HG03196 (cell line): ENCODE results near the gene DCAF5.
"Not testable (repeated sequence)": the region's sequence is repeated elsewhere in the genome, so short reads cannot be mapped to it uniquely, and the experiment has no call there.

Experiments
- ATAC-seq: cut with Tn5 transposase; IDR thresholded peaks from one replicate; pipeline ENCODE4 v1.9.1; 2021; ENCODE audit not compliant: unreplicated experiment

Gene DCAF5

DNA sequence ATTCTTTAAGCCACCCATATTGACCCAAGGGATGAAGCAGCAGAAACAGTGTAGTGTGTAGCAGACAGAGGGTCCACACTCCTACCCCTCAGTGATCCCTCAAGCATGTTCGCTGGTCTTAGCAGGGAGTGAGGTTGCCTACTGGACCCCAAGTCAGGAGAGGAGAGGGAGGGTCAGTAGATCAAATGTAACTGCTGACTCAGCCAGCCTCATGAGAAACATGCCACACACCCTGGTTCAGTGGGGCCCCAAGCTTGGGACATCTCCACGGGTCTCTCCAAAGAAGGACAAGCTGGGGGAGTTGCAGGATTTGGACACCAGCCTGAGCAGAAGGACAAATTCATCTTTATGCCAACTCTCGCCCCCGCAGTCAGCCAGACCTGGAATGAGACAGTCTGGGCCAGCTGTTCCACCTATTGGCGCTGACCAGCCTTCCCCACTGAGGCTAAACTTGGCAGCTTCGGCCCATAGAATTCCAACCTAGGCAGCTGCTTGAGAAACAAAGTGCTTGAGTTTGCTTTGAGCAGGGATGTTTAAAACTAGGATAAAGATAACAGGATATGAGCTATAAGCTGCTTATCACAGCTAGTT, 107.9 kb downstream of the DCAF5 start:
- ATAC-seq, result no peak

DNA sequence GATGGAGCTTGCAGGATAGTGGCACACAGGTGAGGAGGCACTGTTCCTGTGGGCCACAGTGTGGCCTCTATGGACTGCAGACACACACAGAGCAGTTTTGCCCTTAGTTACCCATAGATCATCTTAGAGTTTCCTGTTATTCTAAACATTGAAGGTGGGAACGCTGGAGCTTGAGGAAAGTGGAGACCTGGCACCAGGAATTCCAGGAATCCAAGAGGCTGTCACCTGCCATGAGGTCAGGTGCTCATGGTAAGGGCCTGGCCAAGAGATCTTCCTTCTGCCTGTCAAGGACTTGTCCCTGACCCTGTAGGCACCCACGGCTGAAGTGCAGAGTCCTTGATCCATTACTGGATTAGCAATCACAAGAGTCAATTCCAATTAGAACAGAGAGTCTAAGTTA, 108.6 kb downstream of the DCAF5 start:
- no peak for ATAC-seq

DNA sequence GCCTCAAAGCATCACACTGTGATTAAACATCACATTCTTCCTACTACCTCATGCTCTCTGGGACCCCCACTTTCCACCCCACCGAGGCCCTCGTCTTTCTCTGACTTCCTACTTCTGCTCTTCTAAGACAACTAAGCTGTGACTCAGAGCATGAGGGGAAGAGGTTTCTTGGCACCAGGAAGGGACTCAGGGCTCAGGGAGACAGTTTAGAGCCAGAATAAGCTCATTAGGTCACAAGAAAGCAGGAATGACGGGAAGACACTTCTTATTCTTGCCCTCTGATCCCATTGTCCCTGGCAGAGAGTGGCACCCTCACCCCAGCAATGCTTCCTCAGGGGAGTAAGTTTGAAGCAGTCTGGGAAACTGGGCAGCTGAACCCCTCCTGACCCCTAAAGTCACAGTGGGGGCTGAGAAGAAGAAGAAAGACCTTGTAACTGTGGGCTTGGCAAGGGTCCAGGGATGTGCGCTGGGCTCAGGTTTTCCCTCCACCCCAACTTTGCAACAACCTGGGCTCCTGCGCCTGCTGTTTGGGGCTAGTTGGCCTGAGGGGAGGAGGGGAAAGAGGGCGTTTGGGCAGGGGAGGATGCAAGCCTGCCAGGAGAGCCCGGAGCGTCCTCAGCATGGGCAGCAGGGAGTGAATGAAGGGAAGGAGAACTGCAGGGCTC, 109.2 kb downstream of the DCAF5 start:
- ATAC-seq, result no peak

DNA sequence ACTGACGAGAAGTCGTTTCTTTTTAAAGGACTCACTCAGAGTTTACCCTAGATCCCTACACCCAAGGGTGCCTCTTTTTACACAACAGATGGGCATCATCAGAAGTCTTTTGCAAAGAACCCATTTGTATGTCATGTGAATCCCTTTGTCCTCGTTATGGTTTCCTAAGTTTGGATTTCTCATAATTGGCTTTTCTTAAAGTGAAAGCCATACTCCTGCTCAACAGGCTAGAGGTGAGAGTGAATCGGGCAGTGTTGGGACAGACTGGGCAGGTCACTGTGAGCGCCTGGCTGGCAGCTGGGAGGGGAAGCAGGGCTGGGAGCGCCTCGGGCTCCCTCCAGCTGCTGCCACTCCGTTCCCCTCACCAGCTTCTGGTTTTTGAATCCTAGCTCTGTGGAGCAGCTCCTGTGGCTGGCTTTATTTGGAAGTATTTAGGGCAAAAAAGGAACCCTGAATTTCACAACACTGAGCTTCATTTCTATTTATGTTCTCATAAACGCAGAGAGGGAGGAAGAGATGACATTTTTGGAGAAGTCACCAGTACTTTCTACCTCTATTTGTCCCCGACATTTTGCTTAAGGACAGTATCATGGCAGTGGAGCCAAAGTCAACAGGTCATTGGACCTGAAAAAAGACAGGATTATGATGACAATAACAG, 110.0 kb downstream of the DCAF5 start:
- no peak for ATAC-seq

DNA sequence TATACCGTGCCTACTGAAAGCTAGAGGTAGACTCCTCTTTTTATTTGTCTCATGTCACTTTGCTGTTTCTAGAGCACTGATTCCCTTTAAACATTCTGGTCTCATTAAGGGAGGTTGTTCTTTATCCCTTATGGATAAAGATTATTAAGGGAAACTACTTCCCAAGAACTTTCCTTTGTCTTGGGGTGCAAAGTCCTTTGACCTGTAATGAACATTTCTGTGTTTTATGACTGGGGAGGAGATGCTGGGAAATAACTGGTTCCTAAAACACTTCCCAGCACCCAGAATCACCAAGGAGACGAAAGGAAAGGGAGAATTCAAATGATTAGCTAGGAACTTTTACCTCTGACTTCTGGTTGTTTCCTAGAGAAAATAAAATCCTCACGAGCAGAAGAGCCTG, 110.6 kb downstream of the DCAF5 start:
- ATAC-seq, result no peak

DNA sequence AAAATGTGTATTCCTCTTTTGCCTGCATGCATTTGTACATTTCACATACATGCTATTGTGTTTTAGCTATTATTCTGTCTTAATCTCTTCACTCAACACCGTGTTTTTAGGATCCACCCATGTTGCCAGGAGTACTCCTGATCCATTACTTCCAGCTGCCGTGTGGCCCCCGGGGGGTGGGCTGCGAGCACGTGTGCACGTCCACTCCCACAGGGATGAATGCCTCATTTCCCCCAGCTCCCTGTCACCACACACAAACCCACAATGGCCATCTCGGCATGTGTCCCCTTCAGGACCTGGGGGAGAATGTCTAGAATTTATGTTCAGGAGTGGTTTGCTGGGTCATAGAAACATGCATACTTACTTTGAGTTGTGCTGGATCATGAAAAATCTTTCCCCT, 111.1 kb downstream of the DCAF5 start:
- no peak for ATAC-seq

DNA sequence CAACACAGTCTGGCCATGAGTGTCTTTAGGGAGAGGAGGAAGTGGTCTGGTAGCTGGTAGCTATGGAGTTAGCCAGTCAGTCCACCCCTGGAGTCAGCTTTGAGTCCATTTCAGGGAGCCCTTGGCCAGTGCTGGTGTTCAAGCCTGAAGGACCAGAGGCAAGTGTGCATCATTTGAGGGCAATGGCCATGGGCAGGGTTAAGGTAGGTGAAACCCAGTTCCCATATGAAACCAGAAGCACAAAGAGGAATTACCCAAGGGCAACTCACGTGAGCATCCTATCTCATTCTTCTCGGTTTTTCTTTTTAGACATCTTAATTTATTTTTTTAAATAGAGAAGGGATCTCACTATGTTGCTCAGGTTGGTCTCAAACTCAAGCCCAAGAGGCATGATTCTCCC, 112.6 kb downstream of the DCAF5 start:
- no peak for ATAC-seq

DNA sequence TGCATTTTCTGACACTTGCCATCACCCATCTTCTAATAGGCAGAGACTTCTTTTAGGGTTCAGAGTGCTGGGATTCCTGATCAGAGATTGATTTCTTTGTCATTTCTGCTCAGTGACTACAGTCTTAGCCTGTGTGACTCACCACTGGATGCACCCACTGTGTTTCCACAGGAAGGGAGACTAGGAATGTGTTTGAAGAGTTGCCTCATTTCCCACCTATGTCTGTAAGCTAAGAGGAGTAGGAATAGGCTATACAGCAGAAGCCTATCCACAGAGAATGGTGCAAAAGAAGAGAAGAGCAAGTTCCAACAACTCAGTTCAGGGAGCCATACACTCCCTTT, 113.7 kb downstream of the DCAF5 start:
- no peak for ATAC-seq

DNA sequence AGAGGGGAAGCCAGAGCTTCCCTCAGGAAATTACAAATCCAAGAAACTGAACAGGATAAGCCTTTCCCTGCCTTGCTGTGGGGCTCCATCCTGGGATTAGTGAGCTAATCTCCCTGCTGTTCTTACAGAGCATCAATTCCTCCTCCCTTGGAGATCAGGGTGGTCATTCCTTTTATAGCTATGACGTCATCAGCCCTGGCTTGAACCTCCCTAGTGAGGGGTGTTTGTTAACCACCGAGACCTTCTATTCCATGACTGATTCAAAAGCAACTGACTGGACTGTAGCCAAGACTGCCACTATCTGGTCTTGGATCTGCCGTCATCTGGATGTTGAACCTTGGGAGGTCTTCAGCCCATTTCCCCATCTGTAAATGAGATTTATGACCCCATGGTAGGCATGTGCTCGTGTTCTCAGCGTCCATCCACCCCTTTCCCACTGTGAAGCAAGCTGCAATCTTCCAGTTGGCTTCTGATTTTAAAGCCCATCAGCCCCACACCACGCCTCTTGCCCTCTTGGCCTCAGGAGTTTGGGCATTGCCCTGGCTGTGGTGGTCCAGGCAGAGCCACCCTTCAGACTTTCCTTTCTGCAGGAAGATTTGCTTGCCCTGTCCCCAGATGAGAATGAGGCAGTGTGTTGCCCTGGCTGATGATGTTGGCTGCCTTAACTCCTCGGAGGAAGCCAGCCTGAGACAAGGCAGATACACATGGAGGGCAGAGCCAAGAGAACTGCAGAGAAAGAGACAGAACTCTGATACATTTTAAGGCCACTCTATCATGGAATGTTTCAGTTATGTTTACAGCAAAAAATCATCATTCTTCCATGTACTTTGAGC, 114.2 kb downstream of the DCAF5 start:
- no peak for ATAC-seq

DNA sequence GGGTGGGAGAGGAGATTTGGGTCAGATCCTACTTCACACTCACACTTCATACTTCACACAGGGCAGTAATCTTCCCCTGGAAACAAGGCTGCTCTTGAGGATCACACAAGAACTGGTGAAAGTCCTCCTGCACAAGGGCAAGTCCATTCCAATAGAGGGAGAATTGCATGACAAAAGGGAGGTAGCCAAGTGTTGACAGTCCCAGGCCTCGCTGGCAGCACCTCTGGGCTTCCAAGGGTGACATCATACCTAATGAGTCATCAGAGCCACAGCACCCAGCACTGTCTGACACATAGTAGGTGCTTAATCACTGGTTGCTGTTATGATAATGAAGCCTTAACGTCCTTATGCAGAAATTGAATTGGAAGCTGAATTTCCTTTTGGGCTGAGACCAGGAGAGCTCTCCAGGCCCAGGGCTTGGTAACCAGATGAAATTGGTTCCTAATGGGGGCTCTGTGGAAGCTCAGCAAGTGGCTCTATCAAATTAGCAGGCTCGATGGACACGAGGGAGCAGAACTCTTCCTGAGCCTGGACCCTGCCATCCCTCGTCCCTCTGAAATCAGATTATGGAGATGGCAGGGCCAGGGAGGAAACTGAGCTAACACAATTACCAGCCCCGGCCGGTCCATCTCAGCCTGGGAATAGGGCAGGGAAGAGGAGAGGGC, 115.0 kb downstream of the DCAF5 start:
- ATAC-seq, result no peak

DNA sequence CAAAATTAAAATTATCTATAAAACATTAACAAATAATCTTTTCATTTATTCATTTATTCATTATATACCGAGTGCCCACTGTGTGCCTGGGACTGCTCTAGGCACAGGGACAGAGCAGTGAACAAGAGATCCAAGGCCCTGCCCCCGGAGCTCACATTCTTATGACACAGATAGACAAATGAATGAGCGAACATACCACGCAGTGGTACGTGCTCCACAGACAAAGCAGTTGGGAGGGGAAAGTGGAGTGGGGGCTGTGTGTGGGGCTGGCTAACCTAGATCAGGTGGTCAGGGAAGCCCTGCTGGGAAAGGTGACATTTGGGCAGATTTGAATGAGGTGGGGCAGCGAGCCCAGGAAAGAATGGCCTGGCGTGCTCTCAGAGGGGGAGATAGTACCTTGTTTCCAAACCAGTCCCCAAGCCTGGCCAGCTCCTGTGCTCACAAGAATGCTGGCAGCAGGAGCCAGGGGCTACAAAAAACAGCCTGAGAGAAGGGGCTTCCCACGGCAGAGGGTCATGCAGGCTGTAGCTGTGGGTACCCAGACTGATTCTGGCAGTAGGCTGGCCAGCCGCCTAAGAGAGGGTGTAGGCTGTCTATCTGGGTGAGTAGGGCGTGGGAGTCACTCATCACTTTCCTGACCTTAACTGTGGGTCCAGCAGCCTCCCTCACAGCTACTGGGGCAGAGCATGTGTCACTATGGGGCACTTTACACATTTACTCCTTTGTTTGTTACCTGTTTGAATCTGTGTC, 116.0 kb downstream of the DCAF5 start:
- ATAC-seq, result no peak

DNA sequence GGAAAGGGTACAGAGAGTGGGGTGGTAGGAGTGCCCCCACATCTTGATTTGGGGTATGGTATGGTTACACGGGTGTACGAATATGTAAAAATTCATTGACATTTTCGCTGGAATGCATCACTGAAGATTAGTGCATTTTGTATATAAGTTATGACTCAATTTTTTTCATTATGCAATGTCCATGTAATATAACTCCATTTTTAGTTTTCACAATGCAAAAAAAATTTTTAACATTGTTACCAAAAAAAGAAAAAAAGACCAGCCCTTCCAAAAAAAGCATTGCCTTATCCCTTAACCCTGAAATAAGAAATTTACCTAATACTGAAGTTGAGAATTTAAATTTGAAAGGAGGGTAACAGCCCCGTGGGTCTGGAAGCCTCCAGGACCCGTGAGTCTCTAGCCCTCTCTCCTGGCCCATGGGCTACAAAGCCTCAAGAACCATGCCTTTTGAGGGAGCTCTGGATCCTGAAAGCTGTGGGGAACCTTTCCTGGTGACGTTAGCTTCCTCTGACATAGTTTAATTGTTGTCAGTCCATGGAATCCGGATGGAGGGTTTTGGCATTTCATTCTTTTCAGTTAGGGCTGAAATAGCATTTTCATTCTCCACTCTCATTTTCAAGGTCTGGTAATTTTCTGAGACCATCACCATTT, 118.2 kb downstream of the DCAF5 start:
- ATAC-seq, result no peak

DNA sequence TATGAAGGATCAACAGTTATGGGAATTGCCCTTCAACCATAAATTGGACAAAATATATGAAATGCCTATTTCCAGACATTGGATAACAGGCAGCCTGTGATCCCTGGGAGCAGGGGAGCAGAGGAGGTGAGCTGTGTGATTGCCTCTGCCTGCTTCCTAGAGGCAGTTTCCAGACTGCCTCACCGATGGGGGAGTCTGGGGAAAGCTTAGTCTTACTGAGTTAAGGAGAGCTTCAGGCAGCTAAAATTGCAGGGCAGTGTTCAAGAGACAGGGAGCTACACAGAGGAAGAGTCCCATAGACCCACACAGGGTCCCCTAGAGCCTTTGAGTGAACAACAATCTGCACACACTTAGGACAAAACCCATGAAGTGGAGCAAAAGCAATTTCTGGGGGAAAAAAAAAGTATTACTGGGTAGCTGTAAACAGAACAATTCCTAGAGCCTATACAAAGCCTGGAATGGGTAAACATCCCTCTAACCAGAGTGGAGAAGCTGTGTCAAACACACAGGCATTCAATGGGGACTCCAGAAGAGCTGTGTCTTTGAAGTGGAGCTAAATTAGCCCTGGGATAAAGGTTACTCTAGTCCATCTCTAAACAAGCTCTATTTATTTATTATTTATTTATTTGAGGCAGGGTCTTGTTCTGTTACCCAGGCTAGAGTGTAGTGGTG, 125.5 kb downstream of the DCAF5 start:
- no peak for ATAC-seq

DNA sequence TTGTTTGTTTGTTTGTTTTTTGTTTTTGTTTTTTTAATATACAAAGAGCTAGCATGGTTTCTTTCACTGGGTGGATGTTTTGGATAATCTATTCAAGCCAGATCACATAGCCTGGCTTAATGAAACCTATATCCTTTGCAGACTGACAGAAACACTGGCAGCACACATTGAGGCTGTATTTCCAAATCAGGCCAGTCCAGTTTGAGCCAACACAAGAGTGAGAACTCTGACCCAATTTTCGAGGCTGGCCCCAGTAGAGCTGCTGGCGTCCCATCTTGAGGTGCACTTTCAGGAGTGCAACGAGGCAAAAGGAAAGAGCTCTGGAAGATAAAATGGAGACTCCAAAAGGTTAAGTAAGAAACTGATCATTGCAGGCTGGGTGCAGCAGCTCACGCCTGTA, 129.9 kb downstream of the DCAF5 start:
- no peak for ATAC-seq

DNA sequence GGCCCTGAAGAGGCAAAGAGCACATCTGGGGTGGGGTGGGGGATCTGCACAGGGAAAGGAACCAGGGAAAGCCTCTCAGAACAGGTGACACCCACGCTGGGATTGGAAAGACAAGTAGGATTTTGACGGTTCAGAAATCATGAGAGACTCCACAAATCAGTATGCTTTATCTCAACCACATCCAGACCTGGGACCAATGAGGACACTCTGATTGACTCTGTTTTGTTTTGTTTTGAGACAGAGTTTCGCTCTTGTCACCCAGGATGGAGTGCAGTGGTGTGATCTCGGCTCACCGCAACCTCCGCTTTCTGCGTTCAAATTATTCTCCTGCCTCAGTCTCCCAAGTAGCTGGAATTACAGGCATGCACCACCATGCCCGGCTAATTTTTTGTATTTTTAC, 130.8 kb downstream of the DCAF5 start:
- not testable (repeated sequence) for ATAC-seq

DNA sequence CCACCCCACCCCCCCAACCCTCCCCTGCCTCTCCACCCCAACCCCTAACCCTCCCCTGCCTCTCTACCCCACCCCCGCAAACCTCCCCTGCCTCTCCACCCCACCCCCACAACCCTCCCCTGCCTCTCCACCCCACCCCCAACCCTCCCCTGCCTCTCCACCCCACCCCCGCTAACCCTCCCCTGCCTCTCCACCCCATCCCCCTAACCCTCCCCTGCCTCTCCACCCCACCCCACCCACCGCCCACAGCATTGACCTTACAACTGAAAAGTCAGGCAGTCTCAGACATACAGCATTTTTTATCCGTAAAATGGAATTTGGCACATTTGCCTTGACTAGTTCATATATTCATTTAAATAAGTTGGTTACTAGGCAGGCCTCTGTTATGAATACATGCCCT, 135.2 kb downstream of the DCAF5 start:
- no peak for ATAC-seq

DNA sequence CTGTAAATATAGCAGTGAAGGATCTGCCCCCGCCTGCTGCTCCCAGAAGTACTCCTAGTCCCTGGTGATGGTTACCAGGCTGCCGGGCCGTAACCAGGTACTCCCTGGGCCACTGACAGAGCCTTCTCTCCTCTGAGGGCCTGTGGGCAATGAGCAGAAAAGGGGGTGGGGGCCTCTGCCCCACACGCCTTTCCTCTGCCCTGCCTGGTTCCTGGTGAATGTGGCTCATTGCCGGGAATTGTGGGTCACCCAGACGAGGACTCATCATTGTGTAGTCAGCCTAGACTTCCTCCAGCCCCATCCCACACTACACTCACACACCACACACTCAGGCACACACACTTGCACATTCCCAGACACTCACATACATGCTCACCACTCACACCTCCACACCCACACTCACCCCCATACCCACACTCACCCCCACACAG, 138.1 kb downstream of the DCAF5 start:
- no peak for ATAC-seq

DNA sequence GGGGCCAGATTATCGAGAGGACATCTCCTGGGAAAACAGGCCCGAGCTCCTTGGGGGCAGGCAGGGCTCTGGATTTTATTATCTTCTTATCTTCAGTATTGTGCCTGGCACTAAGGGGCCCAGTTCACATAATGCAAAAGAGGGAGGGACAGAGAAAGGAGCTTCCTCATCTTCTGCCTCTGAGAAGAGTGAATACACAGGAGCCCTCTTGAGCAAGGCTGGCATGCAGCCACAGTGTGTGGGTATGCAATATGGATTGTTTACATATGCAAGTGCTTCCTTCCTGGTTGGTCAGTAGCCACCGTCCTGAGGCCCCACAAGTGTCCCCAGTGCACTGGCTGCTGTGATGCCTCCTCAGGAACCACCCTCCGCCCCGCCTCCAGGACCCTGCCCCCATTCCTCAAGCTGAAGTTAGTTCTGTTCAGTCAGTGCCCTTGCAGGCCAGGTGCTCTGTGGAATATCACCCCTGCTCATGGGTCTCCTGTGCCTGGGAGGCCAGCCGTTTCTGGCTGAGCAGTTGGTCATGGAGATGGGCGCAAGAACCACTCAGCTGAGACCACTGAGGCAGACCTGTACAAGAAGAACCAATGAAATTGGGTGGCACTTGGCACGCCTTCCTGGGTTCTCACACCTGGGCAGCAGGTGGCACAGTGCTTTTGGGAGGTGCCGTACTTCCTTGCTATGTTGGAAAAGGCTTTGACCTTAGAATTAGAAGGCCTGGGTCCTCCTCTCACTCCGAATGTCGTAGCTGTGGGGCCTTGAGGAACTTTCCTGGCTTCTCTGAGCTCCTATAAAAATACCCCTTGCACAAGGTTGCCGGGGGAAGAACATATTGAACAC, 138.8 kb downstream of the DCAF5 start:
- ATAC-seq, result no peak
